Dermis blood vessel endothelial cell (primary cell): Measurements from ENCODE around the gene NKAIN1. TPM values are rescaled to one million over a fixed set of nuclear protein-coding genes. Genes with fewer than 3 reads are reported as not detected.
"Not testable (repeated sequence)": the region's sequence is repeated elsewhere in the genome, so short reads cannot be mapped to it uniquely, and the experiment has no call there.

Experiments used
- DNase-seq: peaks from one replicate; pipeline ENCODE4 v3.0.0; 2010
- total RNA-seq: library from RNA; depleted of rRNA; stranded (reverse); fragments of >200 nt; gene quantifications from 2 replicates; pipeline ENCODE4 v1.2.3, GENCODE V29; 2014

NKAIN1 gene
- total RNA-seq, result 0.70 TPM in 1 of 2 replicates, not detected in the other

- DNase-seq, result peak; percentile 51
Measured at GRCh38 chr1:31239653-31240241, at the start of gene NKAIN1. NKAIN1 (minus strand) TSS chr1:31239887; CDS start chr1:31239547, 340 bp downstream.

- DNase-seq, result peak; percentile 30
Measured at GRCh38 chr1:31289021-31289420, 49.3 kb upstream of the NKAIN1 start.

- not testable (repeated sequence) for DNase-seq
Measured at GRCh38 chr1:31287791-31288190, 48.1 kb upstream of the NKAIN1 start.

GRCh38 chr1:31282426-31282825 lies 42.7 kb upstream of the NKAIN1 start:
- DNase-seq, result not testable (repeated sequence)

GRCh38 chr1:31273619-31274018 lies 33.9 kb upstream of the NKAIN1 start:
- no peak for DNase-seq

GRCh38 chr1:31272369-31272768 lies 32.7 kb upstream of the NKAIN1 start:
- DNase-seq, result peak; percentile 72

- no peak for DNase-seq
Measured at GRCh38 chr1:31266547-31266946, 26.9 kb upstream of the NKAIN1 start.

- no peak for DNase-seq
Measured at GRCh38 chr1:31264790-31265386, 25.2 kb upstream of the NKAIN1 start.

GRCh38 chr1:31263408-31263807 lies 23.7 kb upstream of the NKAIN1 start:
- no peak for DNase-seq

- not testable (repeated sequence) for DNase-seq
Measured at GRCh38 chr1:31262393-31262792, 22.7 kb upstream of the NKAIN1 start.

GRCh38 chr1:31261916-31262315 lies 22.2 kb upstream of the NKAIN1 start:
- no peak for DNase-seq

GRCh38 chr1:31259746-31260145 lies 20.1 kb upstream of the NKAIN1 start:
- DNase-seq, result no peak

- no peak for DNase-seq
Measured at GRCh38 chr1:31258581-31258980, 18.9 kb upstream of the NKAIN1 start.

GRCh38 chr1:31257213-31257612 lies 17.5 kb upstream of the NKAIN1 start:
- no peak for DNase-seq

GRCh38 chr1:31249854-31250253 lies 10.2 kb upstream of the NKAIN1 start:
- DNase-seq, result no peak

- DNase-seq, result no peak
Measured at GRCh38 chr1:31248276-31248675, 8.6 kb upstream of the NKAIN1 start.

- no peak for DNase-seq
Measured at GRCh38 chr1:31244326-31244725, 4.6 kb upstream of the NKAIN1 start.

- peak; percentile 4 for DNase-seq
Measured at GRCh38 chr1:31243501-31244286, 4.0 kb upstream of the NKAIN1 start.

GRCh38 chr1:31241321-31241720 lies 1.6 kb upstream of the NKAIN1 start:
- no peak for DNase-seq

- peak; percentile 34 for DNase-seq
Measured at GRCh38 chr1:31238986-31239613, 587 bp downstream of the NKAIN1 start.

- no peak for DNase-seq
Measured at GRCh38 chr1:31238612-31238985, 1.1 kb downstream of the NKAIN1 start.

- no peak for DNase-seq
Measured at GRCh38 chr1:31234870-31235269, 4.8 kb downstream of the NKAIN1 start.

GRCh38 chr1:31234123-31234708 lies 5.5 kb downstream of the NKAIN1 start:
- no peak for DNase-seq
